HG02571 (cell line): ENCODE data around the gene IFIT3.
"Not testable (repeated sequence)": the region's sequence is repeated elsewhere in the genome, so short reads cannot be mapped to it uniquely, and the experiment has no call there.

Source experiments
- ATAC-seq: cut with Tn5 transposase; IDR thresholded peaks from one replicate; pipeline ENCODE4 v1.9.1; 2021; ENCODE audit warnings: mild to moderate bottlenecking, moderate library complexity; ENCODE audit not compliant: unreplicated experiment

The IFIT3 gene

DNA sequence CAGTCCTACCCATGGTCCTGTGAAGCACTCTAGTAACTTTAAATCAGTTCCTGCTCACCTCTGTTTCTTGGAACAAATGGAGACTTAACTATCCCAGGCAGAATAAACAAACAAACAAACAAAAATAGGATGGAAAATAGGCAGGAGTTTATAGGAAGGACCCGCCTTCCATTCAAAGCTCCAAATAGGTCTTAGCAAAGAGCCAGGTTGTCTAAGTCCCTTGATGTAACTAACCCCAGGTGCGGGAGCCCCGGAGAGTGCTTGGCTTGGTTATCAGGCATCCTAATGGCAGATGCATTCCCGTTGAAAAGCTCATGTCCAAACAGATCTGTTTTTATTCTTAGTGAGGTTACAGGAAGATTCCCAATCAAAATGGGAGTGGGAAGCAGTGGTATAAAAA lies 23.8 kb upstream of the IFIT3 start:
- no peak for ATAC-seq

DNA sequence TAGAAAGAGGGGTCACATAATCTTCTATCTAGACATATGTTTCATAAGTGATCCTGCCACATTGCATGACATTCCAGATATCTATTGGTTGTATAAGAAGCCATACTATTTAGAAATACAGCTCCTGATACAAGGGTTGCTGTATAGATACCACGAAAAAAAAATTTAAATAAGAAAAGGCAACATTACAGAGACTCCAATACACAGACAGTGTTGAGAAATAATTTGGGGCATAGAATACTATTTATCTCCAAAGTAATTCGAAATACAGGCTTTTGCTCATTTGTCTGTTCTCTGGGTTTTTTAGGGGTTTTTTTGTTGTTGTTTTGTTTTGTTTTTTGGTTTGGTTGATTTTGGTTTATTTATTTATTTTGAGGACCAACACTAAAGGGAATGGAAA lies 23.4 kb upstream of the IFIT3 start:
- no peak for ATAC-seq

DNA sequence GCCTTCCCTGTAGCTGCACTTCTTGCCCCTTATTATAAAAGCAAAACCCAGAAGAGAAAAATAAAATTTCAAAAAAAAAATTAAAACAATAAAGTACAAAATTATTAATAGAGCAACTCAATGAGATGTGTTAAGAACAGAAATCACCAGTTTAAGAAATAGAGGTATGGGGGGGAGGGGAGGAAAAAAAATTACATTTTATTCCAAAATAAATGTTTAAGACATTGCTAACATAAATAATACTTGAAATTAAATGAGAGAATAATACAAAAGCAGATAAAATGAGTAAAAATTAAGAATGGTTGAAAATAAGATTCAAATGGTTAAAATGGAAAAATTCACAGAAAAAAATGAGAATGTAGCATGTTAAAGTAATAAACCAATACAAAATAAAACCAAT lies 22.9 kb upstream of the IFIT3 start:
- no peak for ATAC-seq

GRCh38 chr10:89305766-89306433 lies 21.9 kb upstream of the IFIT3 start:
- no peak for ATAC-seq

DNA sequence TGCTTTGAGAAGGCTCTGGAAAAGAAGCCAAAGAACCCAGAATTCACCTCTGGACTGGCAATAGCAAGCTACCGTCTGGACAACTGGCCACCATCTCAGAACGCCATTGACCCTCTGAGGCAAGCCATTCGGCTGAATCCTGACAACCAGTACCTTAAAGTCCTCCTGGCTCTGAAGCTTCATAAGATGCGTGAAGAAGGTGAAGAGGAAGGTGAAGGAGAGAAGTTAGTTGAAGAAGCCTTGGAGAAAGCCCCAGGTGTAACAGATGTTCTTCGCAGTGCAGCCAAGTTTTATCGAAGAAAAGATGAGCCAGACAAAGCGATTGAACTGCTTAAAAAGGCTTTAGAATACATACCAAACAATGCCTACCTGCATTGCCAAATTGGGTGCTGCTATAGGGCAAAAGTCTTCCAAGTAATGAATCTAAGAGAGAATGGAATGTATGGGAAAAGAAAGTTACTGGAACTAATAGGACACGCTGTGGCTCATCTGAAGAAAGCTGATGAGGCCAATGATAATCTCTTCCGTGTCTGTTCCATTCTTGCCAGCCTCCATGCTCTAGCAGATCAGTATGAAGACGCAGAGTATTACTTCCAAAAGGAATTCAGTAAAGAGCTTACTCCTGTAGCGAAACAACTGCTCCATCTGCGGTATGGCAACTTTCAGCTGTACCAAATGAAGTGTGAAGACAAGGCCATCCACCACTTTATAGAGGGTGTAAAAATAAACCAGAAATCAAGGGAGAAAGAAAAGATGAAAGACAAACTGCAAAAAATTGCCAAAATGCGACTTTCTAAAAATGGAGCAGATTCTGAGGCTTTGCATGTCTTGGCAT lies 21.1 kb upstream of the IFIT3 start:
- ATAC-seq: no peak

GRCh38 chr10:89307269-89307577 lies 20.6 kb upstream of the IFIT3 start:
- no peak for ATAC-seq

DNA sequence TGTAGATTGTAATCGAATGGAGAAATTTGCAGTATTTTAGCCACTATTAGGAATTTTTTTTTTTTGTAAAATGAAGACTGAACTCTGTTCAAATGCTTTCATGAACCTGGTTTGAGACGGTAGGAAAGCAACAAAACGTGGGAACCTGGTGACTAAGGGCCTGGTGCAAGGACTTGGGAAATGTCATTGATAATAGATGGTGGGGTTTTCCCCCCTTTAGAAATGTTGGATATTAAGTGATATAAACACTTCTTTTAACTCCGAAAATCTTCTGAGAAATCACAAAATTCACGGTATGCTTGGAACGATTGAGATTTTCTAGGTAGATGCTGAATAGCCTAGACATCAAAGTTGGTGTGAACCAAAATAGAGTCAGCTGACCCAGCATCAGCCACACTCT lies 19.5 kb upstream of the IFIT3 start:
- ATAC-seq: no peak

DNA sequence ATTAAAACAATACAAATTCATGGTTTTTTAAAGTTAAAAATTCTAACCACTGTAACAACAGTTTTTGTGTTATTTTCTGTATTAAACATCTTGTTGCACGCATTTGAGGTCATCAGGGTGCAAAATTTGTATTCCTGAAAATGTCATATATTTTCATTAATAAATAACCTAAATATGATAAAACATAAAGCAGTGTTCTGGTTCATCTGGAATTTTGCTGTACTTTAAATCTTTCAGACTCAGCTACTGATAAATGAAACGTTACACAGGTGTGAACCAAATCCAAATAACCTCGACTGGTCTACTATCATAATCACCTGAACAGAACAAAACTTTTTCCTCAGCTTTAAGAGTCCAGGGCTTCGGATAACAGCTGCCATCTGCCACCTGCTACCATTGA lies 19.1 kb upstream of the IFIT3 start:
- no peak for ATAC-seq

DNA sequence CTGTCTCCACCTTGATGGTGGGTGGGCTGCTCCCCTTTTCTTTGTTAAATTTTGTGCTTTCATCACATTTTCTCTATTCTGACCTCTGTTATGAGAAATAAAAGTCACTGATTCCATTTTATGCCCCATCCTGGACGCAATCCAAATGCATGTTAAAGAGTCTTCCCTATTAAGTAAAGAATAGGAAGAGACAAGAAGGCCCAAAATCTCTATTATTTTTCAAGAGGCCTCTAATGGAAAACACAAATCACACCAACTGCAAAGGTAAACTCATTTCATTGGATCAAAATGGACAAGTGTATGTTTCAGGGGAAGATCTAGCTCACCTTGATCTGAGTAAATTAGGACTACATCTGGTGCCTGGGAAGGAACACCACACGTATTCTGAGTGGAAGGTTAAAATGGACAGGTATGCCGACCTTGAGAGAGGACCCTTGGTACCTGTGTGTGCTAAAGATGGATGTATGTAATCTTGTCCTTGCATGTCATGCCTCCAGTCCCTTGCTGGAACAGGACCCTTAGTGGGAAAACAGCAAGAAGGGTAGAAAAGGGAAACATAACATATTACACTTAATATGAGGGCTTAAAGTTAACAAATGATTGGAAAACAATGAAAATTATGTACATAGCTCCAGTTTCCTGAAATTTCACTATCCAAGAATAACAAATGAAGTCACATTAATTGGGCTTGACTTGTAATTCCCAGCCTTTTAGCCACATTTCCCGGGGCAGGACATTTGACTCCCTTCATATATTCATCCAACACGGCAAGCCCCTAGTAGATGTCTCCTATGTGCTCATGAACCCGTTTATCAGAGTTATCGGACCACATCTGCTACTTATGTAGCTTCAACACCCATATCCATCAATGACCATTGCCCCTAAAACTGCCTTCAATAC lies 18.4 kb upstream of the IFIT3 start:
- no peak for ATAC-seq

- ATAC-seq: no peak
These were observed 17.5 kb upstream of the IFIT3 start for GRCh38 chr10:89310056-89310893.

- ATAC-seq: no peak
These were observed 14.8 kb upstream of the IFIT3 start for GRCh38 chr10:89312973-89313372.

DNA sequence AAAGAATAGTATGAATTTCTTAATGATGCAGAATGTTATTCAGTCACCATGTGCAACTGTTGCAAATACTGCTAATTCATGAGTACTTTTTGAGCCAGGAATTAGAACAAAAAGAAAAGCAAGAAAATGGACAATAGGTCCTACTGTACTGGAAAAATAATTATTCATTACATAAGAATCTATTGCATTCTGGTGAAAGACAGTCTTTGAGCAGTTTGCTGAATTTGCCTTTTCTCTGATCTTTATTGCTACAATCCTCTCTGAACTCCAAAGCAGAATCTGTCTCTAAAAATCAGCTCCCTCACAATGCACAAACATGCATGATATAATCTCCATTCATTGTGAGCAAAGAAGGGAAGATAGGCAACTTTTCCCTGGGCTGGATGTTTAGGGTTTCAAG lies 13.1 kb upstream of the IFIT3 start:
- ATAC-seq: no peak

- not testable (repeated sequence) for ATAC-seq
These were observed 9.8 kb upstream of the IFIT3 start for GRCh38 chr10:89318047-89318446.

- not testable (repeated sequence) for ATAC-seq
These were observed 2.7 kb upstream of the IFIT3 start for GRCh38 chr10:89325081-89325480.

- ATAC-seq: not testable (repeated sequence)
These were observed 1.9 kb upstream of the IFIT3 start for GRCh38 chr10:89325856-89326255.

DNA sequence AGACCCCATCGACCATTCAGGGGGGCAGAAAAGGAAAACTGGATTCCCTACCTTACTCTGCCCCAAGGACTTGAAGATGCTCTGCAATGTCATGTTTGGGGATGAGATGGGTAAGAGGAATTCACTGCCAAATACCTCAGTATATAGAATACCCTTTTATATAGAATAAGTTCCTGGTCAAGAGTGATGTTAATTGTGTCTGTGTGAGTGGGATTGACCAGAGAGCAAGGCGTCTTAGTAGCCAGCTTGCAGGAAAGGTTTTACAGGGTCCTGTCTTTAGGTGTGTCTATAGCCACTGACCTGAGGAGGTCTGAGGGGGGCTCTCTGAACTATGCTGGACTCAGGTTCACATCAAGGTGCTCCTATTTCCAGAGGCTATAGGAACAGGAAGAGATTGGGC lies 1.4 kb downstream of the IFIT3 start:
- ATAC-seq: no peak

DNA sequence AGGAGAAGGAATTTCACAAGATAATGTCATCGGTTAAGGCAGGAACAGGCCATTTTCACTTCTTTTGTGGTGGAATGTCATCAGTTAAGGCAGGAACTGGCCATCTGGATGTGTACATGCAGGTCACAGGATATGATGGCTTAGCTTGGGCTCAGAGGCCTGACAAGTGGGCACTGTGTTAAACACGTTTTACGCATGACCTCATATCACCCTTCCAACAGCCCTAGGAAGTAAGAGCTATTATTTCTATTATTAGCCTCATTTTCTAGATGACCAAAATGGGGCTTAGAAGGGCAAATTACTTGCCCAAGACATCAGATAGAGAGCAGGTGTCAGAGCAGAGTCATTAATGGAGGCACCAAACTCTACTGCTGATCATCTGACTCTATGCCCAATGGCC lies 2.2 kb downstream of the IFIT3 start:
- not testable (repeated sequence) for ATAC-seq

- ATAC-seq: no peak
These were observed 2.9 kb downstream of the IFIT3 start for GRCh38 chr10:89330537-89331212.

- not testable (repeated sequence) for ATAC-seq
These were observed 3.8 kb downstream of the IFIT3 start for GRCh38 chr10:89331487-89332122.
